ENCODE results near the gene HSDL1. TPM values are rescaled to one million over a fixed set of nuclear protein-coding genes. Genes with fewer than 3 reads are reported as not detected.

HSDL1 gene
- total and polyA plus RNA-seq, 10 of the 15 experiments (the other 5 are each of a cell fraction or from before 2014, with no cell fraction given) = 2.0 to 13.4 (median 5.6) TPM

DNA sequence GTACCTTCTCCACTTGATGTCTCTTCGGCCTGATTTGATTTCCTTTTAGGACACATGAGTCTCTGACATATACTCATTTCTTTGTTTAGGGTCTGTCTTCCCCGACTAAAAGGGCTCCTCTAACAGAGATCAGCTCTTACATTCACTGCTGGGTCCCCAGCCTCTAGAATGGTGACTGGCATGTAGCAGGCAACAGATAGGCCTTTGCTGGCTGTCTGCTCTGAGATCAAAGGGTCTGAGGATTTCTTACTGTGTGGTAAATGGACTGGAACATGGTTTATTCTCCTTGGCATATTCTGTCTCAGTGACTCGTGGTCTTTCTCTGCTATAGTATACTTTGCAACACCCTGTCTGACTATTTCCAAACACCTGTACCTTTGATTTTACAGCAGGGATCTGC is 16.8 kb upstream of the HSDL1 start (continued):
- TF ChIP-seq SUPT20H (IDR thresholded peaks at IDR 0.05; ENCODE audit: borderline replicate concordance, control insufficient read depth, low read depth, low read length) = no peak

DNA sequence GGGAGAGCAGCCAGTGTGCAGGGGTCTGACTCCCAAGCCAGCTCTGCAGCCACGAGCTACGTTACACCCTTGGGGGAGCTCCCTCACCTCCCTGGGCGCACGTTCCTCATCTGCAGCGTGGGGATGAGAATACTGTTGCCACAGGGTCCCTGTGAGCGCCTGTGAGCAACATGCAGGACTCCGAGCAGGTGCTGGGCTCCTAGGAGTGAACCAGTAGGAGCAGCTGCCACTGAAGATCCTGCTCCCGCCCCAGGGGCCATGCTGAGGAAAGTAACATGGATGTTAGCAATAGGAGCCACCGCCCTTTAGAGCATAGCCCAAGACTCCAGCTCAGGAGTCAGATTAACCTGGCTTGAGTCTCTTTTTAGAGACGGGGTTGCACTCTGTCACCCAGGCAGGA is 16.1 kb upstream of the HSDL1 start:
- in situ Hi-C loops (cut with MboI) = no loop called here
- no peak for FAIRE-seq

More for the DNA sequence above, 16.1 kb upstream of the HSDL1 start:
- H3K4me3 ChIP-seq = no peak overlapping the region
- H3K27me3 ChIP-seq (replicated peaks in 1 of 2; ENCODE audit: control insufficient read depth in 2 of 2, insufficient read depth in 2 of 2, low read length in 1 of 2) = peaks cover 0 to 2% of the 10 kb centered on the region in 2 experiments; a peak in 1 of 4 replicates
- no peaks in the 10 kb centered on the region for H3K36me3 ChIP-seq (ENCODE audit: control insufficient read depth in 2 of 2, insufficient read depth in 2 of 2, low read length in 1 of 2)
- H3K4me1 ChIP-seq (ENCODE audit: control insufficient read depth, insufficient read depth, low read length) = no peaks in the 10 kb centered on the region
- H3K9ac ChIP-seq (ENCODE audit: control insufficient read depth, insufficient read depth, low read length) = no peak overlapping the region
- no peak for ATAC-seq
- ChIA-PET RAD21 (ENCODE audit: unreplicated experiment) (no interaction called here), SMC1A (ENCODE audit: uncharacterized antibody, unreplicated experiment) (no interaction called here), CTCF (no interaction called here), POLR2A (no interaction called here)
- H4K20me1 ChIP-seq (ENCODE audit: control insufficient read depth, insufficient read depth) = no peaks in the 10 kb centered on the region
- H3K27ac ChIP-seq (ENCODE audit: control insufficient read depth, insufficient read depth) = no peak overlapping the region
- H3K9me3 ChIP-seq (replicated peaks; ENCODE audit: control insufficient read depth, insufficient read depth, low read length) = no peaks in the 10 kb centered on the region
- WGBS (ENCODE audit: insufficient coverage, insufficient replicate concordance, low lambda C conversion rate, missing lambda C conversion rate) = 28% methylated on average over 10 of the region's 10 CpGs
- no peak for TF ChIP-seq STAT1 (conservative IDR thresholded peaks at IDR 0.05)
- TF ChIP-seq NRF1 (conservative IDR thresholded peaks at IDR 0.05; ENCODE audit: low read depth, low read length) = no peak
- no peak for TF ChIP-seq RCOR1 (conservative IDR thresholded peaks at IDR 0.05; ENCODE audit: low read depth, low read length)
- TF ChIP-seq PAX5 (IDR thresholded peaks at IDR 0.05; ENCODE audit: borderline replicate concordance, low read depth, low read length) = no peak
- TF ChIP-seq MTA2 (IDR thresholded peaks at IDR 0.05; ENCODE audit: low read depth) = no peak
- no peak for TF ChIP-seq MYC (IDR thresholded peaks at IDR 0.05; ENCODE audit: insufficient read depth, insufficient read length, insufficient replicate concordance, low read length, severe bottlenecking)
- TF ChIP-seq CBX5 (IDR thresholded peaks at IDR 0.05; ENCODE audit: low read depth) = no peak
- TF ChIP-seq, protein P1, sequence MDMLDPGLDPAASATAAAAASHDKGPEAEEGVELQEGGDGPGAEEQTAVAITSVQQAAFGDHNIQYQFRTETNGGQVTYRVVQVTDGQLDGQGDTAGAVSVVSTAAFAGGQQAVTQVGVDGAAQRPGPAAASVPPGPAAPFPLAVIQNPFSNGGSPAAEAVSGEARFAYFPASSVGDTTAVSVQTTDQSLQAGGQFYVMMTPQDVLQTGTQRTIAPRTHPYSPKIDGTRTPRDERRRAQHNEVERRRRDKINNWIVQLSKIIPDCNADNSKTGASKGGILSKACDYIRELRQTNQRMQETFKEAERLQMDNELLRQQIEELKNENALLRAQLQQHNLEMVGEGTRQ (IDR thresholded peaks at IDR 0.05; ENCODE audit: borderline replicate concordance, low read depth, low read length) = no peak
- no peak for TF ChIP-seq IKZF1 (conservative IDR thresholded peaks at IDR 0.05)
- TF ChIP-seq SMAD1 (IDR thresholded peaks at IDR 0.05; ENCODE audit: low read depth, partially characterized antibody) = no peak
- TF ChIP-seq POLR2A (IDR thresholded peaks at IDR 0.05; ENCODE audit: low read depth, low read length) = no peak
- TF ChIP-seq, protein P2, sequence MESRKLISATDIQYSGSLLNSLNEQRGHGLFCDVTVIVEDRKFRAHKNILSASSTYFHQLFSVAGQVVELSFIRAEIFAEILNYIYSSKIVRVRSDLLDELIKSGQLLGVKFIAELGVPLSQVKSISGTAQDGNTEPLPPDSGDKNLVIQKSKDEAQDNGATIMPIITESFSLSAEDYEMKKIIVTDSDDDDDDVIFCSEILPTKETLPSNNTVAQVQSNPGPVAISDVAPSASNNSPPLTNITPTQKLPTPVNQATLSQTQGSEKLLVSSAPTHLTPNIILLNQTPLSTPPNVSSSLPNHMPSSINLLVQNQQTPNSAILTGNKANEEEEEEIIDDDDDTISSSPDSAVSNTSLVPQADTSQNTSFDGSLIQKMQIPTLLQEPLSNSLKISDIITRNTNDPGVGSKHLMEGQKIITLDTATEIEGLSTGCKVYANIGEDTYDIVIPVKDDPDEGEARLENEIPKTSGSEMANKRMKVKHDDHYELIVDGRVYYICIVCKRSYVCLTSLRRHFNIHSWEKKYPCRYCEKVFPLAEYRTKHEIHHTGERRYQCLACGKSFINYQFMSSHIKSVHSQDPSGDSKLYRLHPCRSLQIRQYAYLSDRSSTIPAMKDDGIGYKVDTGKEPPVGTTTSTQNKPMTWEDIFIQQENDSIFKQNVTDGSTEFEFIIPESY (IDR thresholded peaks at IDR 0.05) = no peak
- no peak for TF ChIP-seq MXI1 (IDR thresholded peaks at IDR 0.05; ENCODE audit: low read depth, low read length)
- TF ChIP-seq, protein P3, sequence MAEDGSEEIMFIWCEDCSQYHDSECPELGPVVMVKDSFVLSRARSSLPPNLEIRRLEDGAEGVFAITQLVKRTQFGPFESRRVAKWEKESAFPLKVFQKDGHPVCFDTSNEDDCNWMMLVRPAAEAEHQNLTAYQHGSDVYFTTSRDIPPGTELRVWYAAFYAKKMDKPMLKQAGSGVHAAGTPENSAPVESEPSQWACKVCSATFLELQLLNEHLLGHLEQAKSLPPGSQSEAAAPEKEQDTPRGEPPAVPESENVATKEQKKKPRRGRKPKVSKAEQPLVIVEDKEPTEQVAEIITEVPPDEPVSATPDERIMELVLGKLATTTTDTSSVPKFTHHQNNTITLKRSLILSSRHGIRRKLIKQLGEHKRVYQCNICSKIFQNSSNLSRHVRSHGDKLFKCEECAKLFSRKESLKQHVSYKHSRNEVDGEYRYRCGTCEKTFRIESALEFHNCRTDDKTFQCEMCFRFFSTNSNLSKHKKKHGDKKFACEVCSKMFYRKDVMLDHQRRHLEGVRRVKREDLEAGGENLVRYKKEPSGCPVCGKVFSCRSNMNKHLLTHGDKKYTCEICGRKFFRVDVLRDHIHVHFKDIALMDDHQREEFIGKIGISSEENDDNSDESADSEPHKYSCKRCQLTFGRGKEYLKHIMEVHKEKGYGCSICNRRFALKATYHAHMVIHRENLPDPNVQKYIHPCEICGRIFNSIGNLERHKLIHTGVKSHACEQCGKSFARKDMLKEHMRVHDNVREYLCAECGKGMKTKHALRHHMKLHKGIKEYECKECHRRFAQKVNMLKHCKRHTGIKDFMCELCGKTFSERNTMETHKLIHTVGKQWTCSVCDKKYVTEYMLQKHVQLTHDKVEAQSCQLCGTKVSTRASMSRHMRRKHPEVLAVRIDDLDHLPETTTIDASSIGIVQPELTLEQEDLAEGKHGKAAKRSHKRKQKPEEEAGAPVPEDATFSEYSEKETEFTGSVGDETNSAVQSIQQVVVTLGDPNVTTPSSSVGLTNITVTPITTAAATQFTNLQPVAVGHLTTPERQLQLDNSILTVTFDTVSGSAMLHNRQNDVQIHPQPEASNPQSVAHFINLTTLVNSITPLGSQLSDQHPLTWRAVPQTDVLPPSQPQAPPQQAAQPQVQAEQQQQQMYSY (CRISPR knock-in tag; IDR thresholded peaks at IDR 0.05) = no peak
- no peak for TF ChIP-seq TBL1XR1 (IDR thresholded peaks at IDR 0.05; ENCODE audit: low read depth, low read length)
- no peak for TF ChIP-seq RAD51 (IDR thresholded peaks at IDR 0.05)
- TF ChIP-seq NR2C2 (IDR thresholded peaks at IDR 0.05; ENCODE audit: borderline replicate concordance, control insufficient read depth, insufficient read length, low read depth) = no peak
- H3K79me2 ChIP-seq (ENCODE audit: control insufficient read depth, insufficient read depth, low read length) = no peaks in the 10 kb centered on the region
- no peak overlapping the region for H3K4me2 ChIP-seq (ENCODE audit: control insufficient read depth, insufficient read depth)
- intact Hi-C loops (cut with micrococcal nuclease; ENCODE audit: unreplicated experiment) = no loop called here
- BruUV-seq (replicated peaks) = no TSS peak
- DNase-seq (ENCODE audit: low read depth, low spot score) = no peak
- H2AFZ ChIP-seq (ENCODE audit: control insufficient read depth, low read depth, low read length) = no peak overlapping the region
